ENCODE results near the gene GRID1. TPM values are rescaled to one million over a fixed set of nuclear protein-coding genes. Genes with fewer than 3 reads are reported as not detected.

The GRID1 gene
- total RNA-seq, result 1 to 10 TPM in 1 of 2 donors, under 1 TPM in 1; 0.31 to 1.0 TPM
- long read RNA-seq, result 0 reads

GRCh38 chr10:86366033-86366901 lies at the start of gene GRID1:
Gene GRID1 (minus strand): TSS chr10:86366795.
- DNase-seq, result peak; percentile 20 to 25
- peak; percentile 51 for ATAC-seq
- intact Hi-C loops (cut with DNase I, micrococcal nuclease), result no loop called here

DNA sequence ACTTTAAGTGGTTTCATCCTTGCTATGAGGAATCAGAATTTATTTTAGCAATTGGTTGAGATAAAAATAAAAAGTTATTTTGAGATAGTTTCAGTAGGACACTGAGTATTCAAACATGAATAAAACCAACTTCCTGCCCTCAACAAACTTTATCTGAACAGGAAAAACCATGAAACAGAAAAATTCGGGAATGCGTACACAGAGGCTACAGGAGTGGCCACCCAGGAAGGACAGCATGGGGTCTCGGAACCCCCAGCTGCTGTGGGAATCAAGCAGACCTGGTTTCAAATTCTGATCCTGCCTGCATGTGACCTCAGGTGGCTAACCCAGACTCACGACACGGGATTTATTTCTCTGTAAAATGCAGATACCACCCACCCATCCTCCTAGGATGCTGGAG lies 49.0 kb upstream of the GRID1 start:
- ATAC-seq (no peak), DNase-seq (no peak)
- intact Hi-C loops (cut with DNase I, micrococcal nuclease), result no loop called here

GRCh38 chr10:86415116-86415515 lies 48.5 kb upstream of the GRID1 start:
- intact Hi-C loops (cut with DNase I, micrococcal nuclease), result no loop called here
- no peak for DNase-seq
- ATAC-seq, result peak; percentile 32

- no peak for ATAC-seq
- intact Hi-C loops (cut with DNase I, micrococcal nuclease), result no loop called here
- DNase-seq, result no peak
Measured at GRCh38 chr10:86413046-86413728, 46.6 kb upstream of the GRID1 start.

- ATAC-seq, result no peak
- intact Hi-C loops (cut with DNase I, micrococcal nuclease), result no loop called here
- DNase-seq, result no peak
Measured at GRCh38 chr10:86411852-86412560, 45.4 kb upstream of the GRID1 start.

GRCh38 chr10:86411281-86411841 lies 44.8 kb upstream of the GRID1 start:
- DNase-seq, result no peak
- intact Hi-C loops (cut with DNase I, micrococcal nuclease), result no loop called here
- ATAC-seq, result peak; percentile 84

DNA sequence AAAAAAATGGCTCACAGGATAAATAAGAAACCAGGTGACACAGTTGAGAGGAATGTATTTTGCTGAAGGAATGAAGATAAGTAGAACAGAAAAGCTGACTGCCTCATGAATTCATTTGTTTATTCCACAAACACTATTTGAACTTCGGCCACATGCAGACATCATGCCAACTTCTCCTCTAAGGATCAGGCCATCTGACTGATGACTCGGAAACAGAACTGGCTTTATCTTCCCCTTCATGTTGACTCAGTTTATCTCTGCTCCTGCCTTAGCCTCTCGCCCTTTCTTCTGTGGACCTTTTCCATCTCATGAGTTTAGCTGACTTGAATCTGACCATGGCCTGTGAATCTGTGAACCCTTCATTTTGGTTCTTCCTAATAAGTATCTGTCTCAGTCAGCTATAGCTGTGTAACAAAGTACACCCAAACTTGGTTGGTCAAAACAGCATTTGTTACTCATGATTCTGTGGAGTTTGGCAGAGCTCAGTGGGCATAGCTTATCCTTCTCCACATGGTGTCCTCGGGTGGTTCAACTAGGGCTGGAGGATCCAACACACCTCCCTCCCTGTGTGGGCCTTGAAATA lies 44.0 kb upstream of the GRID1 start:
- intact Hi-C loops (cut with DNase I, micrococcal nuclease), result no loop called here
- DNase-seq (no peak), ATAC-seq (peak; percentile 25)

GRCh38 chr10:86409183-86409582 lies 42.6 kb upstream of the GRID1 start:
- intact Hi-C loops (cut with DNase I, micrococcal nuclease), result loop anchor here in 1 of 2 donors (10.0 kb wide), 1 partner anchor 176 kb away; no protein-coding TSS in a partner anchor
- ATAC-seq (no peak), DNase-seq (no peak)

- DNase-seq, result no peak
- intact Hi-C loops (cut with DNase I, micrococcal nuclease), result loop anchor here (5.0 to 10.0 kb wide), 2 partner anchors 182 to 184 kb away; no protein-coding TSS in a partner anchor
- ATAC-seq, result no peak
Measured at GRCh38 chr10:86403183-86403797, 36.7 kb upstream of the GRID1 start.

- intact Hi-C loops (cut with DNase I, micrococcal nuclease), result loop anchor here (5.0 to 10.0 kb wide), 2 partner anchors 182 to 185 kb away; no protein-coding TSS in a partner anchor
- ATAC-seq (no peak), DNase-seq (no peak)
Measured at GRCh38 chr10:86402283-86402941, 35.8 kb upstream of the GRID1 start.

- ATAC-seq (peak; percentile 12), DNase-seq (peak in 1 of 2 donors; percentile 49)
- intact Hi-C loops (cut with DNase I, micrococcal nuclease), result loop anchor here (5.0 to 10.0 kb wide), 2 partner anchors 183 to 186 kb away; no protein-coding TSS in a partner anchor
Measured at GRCh38 chr10:86401588-86402282, 35.1 kb upstream of the GRID1 start.

GRCh38 chr10:86400705-86401587 lies 34.4 kb upstream of the GRID1 start:
- DNase-seq, result peak; percentile 63 to 67
- ATAC-seq, result peak; percentile 56
- intact Hi-C loops (cut with DNase I, micrococcal nuclease), result loop anchor here (5.0 to 10.0 kb wide), 2 partner anchors 184 to 186 kb away; no protein-coding TSS in a partner anchor

GRCh38 chr10:86399879-86400704 lies 33.5 kb upstream of the GRID1 start:
- DNase-seq (peak; percentile 94 to 98), ATAC-seq (peak; percentile 86)
- intact Hi-C loops (cut with DNase I, micrococcal nuclease), result loop anchor here (5.0 to 10.0 kb wide), 2 partner anchors 185 to 187 kb away; no protein-coding TSS in a partner anchor

DNA sequence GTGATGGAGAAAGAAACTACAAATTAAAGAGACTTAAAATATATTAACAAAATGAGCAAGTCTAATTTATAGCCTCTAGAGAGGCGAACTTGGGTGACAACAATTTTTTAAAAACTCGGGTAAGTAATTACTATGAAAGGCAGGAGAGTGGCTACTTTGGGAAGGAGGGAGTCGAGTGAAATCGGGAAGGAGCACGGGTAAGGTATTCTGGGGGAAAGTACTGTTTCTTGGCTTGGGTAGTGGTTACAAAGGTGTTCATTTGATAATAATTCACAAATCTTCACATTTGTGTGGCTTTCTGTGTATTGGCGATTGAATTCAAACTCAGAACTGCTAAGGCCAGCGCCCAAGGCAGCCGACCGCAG lies 32.9 kb upstream of the GRID1 start:
- DNase-seq (no peak), ATAC-seq (no peak)
- intact Hi-C loops (cut with DNase I, micrococcal nuclease), result no loop called here

GRCh38 chr10:86397120-86397519 lies 30.5 kb upstream of the GRID1 start:
- intact Hi-C loops (cut with DNase I, micrococcal nuclease), result no loop called here
- ATAC-seq (no peak), DNase-seq (no peak)
